EH (cell line): ENCODE results near the gene CLTCL1.
"Not testable (repeated sequence)": the region's sequence is repeated elsewhere in the genome, so short reads cannot be mapped to it uniquely, and the experiment has no call there.

Source experiments
- DNase-seq: peaks from one replicate; pipeline ENCODE4 v3.0.0-alpha.2; 2015; ENCODE audit warnings: low read depth

CLTCL1 gene

DNA sequence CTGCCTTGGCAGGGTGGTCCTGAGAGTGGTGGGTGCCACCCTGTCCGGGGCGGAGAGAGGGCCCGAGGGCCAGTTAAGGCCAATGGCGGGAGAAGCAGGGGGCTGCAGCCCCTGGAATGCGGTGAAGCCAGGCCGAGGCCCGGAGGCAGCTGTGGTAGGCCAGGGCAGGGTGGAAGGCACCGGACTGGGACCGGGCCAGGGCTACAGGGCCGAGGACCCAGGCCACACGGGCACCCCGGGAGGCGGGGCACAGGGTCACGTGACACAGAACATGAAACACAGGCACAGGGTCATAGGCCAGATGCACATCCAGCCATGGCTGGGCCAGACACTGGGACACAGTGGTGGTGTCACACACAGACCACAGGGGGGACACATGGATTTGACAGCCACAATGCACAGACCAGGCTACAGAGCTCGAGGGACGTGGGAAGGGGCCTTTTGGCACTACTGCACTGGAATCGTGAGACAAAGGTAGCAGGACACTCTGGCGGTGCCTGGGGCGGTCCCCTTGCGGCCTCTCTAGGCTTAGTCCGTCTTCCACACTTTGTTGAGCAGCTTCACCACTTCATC is 115.8 kb downstream of the CLTCL1 start:
- DNase-seq: no peak

DNA sequence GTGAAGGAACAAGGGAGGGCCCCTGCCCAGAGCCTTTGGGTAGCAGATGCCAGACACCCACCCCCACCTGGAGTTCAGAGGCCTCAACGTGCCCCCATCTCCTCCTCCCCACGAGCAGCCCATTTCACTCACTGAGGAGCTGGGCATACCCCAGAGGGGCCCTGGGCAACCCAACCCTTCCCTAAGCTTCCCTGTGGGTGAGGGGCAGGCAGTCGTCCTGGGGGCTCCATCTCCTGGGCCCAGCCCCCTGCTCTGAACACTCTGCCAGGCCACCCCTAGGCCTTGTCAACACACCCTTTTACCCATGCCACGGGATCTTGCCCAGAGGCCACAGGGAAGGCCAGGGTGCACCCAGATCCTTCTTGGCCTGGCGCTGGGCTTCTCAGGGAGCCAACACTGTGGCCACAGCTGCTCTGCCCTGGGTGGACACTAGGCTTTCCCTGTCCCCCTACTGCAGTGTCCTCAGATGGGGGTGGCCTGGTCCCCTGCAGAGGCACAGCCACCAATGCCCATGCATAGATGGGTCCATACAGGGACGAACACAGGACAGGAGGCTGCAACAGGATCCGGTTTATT is 116.4 kb downstream of the CLTCL1 start:
- no peak for DNase-seq

DNA sequence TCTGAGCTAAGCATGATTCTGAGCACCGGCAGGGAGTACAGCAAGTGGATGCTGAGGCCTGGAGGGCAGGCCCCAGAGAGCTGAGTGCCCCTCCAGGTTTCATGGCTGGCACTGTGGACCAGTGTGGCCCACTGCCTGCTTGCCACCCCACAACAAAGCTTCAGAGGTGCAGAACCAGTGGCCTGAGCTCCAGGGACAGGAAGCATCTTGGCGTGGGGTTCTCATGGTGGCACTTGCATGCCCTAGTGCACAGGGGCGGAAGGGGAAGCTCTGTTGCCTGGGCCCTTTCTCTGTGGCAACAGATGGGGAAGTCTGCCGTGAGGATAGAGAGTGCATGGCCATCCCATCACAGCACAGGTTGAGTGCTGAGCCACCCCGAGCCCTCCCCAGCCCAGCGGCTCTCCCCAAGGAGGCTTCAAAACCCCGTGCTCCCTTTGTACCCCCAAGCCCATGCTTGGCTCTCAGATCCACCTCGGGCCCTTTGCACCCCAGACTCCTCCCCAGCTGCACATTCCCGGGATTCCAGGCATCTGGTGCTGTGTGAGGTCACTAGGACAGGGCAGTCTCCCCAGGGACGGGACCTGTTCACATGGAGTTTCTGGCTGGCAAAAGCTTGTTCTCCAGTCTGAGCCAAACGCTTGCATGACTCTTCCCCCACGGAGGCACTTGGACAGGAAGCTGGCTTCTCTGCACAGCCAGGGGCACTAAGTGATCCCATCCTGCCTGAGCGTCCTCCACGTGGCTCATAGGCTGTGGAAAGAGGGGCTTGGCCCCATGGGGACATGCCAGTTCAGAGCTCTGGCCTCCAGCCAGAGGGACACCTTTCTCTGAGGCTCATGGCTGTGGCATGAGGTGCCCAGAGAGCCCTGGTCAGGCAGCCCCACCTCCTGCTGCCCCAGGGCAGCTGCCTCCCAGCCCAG is 117.2 kb downstream of the CLTCL1 start:
- DNase-seq: peak; percentile 76

DNA sequence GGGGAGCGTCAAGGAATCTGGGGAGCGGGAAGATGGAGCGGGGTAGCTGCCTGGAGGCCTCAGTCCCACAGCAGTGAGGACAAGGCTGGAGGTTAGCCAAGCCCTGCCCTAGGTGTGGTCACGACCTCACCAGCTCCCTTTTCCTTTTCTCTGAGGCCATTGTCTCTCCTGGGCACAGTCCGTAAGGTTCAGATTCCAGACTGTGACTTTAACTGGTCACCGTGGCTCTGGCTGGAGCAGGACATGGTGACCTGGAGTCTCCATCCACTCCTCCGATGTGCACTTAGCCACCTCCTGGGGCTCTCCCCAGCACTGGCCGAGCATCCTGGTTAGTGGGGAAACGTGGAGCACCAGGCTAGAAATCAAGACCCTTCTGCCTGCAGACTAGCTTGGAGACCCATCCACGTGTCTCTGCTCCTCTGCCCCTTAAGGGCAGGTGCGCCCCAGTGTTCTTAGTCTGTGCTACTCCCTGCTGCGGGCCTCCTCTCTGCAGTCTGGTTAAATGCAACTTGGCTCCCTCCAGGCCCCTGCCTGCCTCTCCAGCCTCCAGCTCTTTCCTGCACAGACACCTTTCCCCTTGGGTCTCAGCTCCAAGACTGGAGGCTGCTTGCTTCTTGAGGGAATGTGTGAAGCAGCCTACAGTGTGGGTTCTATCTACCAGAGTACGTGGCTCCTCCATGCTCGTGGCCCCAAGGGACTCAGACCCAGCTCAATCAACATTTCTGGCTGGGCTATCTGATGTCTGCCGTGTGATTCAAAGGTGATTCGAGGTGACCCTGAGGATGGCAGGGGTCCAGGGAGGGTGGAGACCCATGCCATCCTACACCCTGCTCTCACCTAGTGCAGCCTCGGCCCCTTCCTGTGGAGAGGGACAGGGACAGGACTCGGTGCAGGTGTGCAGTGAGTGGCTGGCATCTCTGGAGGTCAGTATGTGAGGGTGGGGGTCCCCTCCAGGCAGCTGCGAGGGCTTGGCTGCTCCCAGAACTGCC is 118.2 kb downstream of the CLTCL1 start:
- DNase-seq: no peak

DNA sequence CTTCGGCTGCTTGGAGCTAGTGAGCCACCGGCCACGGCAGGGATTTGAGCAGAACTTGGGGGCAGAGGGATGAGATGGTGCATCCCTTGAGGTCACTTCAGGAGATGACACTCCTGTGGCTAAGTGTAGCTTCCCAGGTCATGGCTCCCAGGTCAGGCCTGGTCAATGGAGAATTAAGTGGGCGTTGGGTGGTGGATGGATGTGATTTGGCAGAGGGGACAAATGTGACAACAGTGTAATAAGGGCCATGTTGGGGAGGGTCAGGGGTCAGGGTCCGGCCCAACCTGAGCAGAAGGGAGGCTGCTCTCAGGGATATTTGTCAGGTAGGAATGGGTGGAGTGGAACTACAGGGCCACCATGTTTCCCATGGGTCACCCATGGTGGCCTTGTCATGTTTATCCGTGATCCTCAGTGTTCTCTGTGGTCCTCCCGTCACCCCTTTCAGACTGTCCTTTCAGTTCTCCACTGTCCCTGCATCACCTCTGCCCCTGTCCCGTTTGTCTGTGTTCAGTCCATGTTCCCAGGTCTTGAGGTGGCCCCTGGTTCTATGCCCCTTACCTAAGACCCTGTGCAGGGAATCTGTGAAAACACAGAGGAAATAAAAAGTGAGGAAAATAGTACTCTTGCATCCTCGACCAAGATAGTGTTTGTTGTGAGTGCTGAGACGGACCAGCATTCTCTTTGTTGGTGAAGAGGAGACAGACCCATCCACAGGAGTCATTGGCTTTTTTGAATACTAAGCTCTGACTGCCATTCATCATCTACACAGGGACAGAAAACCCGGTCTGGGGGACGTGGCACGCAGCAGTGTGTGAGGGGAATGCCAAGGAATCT is 119.1 kb downstream of the CLTCL1 start:
- DNase-seq: no peak

DNA sequence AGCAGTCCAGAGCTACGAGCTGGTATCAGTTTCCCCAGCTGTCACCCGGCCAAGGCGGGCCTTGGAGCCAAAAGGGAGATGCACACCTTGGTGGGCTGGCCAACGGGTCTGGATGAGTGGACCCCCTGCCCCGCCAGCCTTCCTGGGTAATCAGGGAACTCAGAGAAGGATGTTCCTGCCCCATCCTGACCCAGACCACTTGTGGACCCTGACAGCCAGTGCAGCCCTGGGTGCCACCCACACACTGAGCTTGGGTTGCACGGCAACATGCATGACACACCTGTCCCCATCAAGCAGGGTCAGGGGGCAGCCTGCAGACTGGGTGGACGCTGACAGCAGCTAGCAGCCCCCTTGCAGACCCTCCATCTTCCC is 121.6 kb downstream of the CLTCL1 start:
- DNase-seq: no peak

DNA sequence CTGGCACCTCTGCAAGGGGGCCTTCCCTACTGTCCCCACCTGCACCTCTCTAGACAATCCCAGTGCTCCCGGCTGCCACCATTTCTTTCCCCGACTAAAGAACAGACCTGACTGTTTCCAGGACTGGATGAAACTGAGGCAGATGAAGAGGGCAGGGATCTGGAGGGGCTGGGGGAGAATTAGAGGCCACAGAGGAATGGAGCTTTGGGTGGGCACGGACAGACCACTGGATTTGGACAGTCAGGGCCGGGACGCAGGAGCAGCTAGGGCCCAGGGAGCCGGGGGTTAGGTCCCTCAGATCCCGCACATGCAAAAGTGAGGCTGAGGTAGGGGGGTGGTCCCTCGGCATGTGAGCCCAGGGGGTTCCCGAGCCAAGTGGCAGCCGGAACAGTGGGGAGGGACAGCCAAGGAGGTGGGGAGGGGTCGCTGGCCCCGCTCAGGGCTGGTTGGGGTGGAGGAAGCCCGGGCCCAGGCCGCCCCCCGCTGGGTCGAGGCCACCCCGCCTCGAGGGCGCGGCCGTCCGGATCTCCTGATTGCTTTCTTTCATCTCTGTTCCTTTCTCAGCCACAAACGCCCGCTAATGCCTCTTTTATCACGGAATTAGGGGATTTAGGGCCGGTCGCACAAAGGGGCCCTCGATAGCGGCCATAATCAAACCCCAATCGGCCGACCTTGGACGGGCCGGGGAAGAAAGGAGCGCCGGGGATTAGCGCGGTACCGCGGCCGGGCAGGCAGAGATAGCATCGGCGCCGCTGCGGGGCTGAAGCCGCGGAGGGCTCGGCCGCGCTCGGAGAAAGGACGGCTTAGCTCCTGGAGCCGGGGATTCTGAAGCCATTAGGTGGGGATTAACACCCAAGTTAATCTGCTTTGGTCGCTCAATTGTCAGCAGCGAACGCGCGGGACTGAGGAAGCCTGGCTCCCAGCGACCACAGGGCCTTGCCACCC is 122.2 kb downstream of the CLTCL1 start:
- no peak for DNase-seq

DNA sequence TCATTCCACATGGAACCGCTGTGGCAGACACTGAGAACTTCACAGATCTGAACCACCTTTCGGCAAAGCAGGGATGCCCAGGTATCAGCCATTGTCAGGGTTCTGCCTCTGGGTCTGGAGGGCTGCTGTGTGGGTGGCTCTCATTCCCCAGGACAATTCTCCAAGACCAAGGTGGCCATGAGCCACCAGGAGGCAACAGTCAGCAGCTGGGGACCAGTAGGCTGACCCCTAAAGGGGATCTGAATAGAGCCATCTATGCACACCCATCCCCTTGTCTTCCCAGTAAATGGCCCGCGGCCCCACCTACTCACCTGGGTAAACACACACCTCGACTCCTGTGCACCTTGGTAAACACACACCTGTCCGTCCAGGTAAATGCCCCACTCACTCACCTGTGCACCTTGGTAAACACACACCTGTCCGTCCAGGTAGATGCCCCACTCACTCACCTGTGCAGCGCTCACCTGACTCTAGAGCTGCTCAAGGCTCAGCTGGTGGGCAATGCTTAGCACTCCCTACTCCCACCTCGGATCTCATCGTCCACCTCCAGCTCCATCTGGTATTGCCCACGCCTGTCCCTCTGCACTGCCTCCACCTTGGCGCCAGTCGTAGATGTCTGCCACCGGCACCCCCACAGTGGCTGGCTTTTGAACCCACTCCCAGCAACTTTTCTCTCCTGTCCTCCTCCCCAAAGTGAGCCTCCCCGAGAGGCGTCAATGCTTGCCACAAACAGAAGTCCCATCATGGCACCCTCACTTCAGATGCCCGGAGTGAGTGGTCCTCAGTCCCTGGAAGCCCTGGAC is 123.2 kb downstream of the CLTCL1 start:
- no peak for DNase-seq

DNA sequence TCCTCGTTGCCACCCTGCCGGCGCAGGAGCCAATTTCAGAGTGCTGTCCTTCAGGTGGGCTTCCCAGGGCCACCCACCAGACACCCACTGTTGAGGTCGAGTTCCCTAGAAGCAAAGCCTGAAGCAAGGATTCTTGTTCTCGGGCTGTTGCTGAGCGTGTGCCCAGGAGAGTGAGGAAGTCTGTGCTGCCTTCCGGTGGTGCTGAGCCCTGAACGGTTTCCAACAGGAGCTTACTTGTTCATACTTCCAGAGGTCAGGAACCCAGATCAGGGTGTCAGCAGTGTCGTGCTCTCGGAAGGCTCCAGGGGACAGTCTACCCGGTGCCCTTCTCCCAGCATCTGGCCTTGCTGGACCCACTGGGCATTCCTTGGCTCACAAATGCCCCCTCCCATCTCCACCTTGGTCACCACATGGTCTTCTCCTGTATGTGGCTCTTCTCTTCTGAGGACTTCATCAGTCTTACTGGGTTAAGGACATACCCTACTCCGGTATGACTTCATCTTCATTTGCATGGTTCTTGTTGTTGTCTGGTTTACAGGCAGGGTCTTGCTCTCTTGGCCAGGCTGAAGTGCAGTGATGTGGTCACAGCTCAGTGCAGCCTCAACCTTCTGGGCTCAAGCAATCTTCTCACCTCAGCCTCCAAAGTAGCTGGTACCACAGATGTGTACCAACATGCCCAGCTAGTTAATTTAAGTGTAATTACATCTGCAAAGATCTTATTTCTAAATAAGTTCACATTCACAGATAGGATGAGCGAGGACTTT is 124.2 kb downstream of the CLTCL1 start:
- DNase-seq: no peak

DNA sequence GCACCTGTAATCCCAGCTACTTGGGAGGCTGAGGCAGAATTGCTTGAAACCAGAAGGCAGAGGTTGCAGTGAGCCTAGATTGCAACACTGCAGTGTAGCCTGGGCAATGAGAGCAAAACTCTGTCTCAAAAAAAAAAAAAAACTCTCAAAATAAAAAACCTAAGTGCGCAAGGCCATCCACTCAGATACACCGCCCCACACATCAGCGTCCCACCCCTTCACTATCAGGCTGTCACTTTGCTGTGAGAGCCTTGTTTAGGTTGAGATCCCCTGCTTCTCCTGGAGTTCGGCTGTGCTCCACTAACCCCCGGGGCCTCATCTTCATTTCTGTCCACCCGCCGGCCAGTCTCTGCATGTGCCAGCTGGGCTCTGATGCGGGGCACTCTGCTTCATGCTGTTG is 125.1 kb downstream of the CLTCL1 start:
- DNase-seq: no peak

DNA sequence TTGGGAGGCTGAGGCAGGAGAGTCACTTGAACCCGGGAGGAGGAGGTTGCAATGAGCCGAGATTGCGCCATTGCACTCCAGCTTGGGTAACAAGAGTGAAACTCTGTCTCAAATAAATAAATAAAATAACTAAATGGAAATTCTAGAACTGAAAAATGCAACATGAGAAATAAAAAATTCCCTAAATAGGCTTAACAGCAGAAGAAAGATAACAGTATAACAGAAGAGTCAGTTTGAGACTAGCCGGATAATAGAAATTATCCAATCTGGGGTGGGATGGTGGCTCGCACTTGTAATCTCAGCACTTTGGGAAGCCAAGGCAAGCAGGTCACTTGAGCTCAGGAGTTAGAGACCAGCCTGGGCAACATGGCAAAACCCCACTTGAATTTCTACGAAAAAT is 127.1 kb downstream of the CLTCL1 start:
- no peak for DNase-seq

DNA sequence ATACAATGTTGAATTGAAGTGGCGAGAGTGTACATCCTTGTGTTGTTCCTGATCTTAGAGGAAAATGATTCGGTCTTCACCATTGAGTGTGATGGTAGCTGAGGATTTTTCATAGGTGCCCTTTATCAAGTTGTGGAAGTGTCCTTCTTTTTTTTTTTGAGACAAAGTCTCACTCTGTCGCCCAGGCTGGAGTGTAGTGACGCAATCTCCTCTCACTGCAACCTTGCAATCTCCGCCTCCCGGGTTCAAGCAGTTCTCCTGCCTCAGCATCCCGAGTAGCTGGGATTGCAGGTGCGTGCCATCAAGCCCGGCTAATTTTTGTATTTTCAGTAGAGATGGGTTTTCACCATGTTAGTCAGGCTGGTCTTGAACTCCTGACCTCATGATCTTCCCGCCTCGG is 132.9 kb downstream of the CLTCL1 start:
- DNase-seq: not testable (repeated sequence)

DNA sequence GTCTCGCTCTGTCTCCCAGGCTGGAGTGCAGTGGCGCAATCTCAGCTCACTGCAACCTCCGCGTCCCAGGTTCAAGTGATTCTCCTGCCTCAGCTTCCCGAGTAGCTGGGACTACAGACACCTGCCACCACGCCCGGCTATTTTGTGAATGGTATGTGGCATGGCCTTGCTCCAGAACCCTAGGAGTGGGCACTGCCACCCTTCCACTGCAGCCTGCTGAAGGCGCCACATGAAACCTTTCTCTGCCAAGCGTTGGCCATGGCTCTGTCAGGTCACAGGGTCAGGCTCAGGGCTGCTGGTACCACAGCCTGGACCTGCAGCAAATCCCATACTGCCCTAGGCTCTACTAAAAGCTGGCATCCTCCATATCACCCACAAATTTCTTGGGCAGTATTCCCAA is 135.4 kb downstream of the CLTCL1 start:
- DNase-seq: not testable (repeated sequence)

DNA sequence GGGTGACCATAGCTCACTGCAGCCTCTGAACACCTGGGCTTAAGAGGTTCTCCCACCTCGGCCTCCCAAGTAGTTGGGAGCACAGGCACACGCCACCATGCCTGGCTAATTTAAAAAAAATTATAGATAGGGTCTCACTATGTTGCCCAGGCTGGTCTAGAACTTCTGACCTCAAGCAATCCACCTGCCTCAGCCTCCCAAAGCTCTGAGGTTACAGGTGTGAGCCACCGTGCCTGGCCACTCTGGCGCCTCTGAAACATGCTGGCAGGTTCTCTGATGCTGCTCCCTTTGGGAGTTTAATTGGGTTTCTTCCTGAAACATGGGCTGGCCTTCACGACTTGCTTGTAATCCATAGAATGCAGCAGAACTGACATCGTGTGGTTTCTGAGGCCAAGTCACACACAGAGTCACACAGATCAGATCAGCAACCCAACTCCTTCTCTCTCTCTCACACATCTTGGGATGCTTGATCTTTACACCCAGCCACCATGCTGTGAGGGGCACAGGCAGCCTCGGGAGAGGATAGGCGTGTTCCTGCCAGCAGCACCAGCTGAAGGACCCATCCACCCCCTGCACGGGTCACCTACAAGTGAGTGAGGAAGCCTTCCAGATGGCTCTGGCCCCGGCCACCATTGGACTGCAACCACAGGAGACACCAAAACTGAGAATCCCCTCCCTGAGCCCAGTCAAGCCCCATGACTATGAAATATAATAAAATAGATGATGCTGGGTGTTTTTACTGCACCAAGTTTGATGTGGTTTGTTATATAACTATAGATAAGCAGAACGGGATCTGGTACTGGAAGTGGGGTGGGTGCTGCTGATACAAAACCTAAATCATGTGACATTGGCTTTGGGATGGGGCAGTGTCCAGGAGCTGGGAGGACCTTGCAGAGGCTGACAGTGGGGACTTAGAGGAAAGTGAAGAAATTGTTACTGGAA is 138.3 kb downstream of the CLTCL1 start:
- no peak for DNase-seq

DNA sequence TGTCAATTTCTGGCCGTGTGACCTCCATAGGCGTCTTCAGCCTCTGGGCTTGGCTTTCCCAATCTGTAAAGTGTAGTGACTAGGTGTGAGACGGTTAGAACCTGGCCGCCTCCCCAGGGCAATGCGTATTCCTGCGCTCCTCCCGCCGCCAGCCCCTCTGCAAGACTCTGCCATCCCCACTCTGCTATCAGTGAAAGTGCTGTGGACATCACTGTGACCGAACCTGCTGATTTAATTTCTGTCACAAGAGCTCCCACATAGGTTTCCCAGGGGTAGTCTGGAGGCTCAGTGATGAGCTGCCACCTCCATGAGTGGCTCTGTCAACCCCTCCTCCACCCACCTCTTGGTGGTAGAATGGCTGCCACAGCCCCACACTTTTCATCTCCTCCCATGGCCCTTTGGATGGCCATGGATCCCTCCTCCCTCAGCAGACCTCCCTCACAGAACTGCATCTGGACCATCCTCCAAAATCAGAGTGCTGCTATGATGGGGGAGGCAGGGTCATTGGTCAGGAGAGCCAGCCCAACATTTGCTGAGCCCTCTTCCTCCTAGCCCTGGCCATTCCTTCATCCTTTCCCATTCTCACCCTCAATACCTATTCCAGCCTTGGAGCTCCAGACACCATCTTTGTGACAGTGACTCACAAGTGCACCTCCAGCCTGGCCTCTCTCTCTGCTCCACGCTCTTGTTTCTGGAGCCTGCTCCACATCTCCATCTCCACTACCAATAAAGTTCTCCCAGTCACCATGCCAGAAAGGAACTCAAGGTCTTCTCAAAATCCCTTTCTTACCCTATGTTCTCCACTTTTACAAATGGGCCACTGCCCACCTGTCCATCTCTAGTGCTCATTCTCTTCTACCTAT is 140.0 kb downstream of the CLTCL1 start:
- DNase-seq: no peak
